Measurements from ENCODE around the gene VWA3B.

The VWA3B gene

GRCh38 chr2:98324181-98324580, 237.2 kb downstream of the VWA3B start:
- DNase-seq (ENCODE audit: low read depth in 3 of 3, low spot score in 1 of 3) = no peak

DNA sequence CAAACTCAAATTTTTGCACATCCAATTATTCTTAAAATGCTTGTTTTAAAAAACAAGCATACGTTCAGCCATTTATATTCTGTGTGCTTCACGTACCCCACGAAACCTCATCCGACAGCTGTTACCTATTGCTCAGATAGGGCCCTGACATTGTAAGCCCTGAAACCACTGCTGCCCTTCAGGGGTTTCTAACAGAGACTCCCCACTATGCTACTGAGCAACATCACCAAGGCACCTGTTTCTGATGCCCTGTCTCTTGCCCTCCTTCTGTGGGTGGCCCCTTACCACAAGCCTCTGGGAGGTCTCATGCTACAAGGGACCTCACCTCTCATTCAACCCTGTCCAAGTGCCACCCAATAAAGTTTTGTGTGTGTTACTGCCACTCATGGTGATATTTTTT, 240.8 kb downstream of the VWA3B start:
- no peak for DNase-seq (ENCODE audit: low read depth in 3 of 3, low spot score in 1 of 3)

- no peak for DNase-seq (ENCODE audit: low read depth in 3 of 3, low spot score in 1 of 3)
Observed at GRCh38 chr2:98329549-98329948, 242.6 kb downstream of the VWA3B start.

DNA sequence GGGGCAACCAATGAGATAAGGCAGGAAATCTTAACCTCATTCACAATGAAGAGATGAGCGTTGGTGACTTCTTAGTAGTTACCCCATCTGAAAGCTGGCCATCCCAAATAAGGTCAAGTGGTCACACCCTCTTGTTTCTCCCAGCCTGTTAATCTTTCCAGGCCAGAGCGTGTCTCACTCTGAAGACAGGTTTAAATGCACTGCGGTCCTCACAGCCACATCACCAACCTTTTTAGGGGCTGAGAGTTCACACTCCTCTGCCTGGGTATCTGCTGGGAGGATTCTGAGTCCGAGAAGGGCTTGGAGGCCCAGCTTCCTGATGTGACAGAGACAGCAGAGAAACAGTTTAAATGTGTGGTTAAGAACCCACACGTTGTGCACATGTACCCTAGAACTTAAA, 246.0 kb downstream of the VWA3B start:
- no peak for DNase-seq (ENCODE audit: low read depth in 3 of 3, low spot score in 1 of 3)

DNA sequence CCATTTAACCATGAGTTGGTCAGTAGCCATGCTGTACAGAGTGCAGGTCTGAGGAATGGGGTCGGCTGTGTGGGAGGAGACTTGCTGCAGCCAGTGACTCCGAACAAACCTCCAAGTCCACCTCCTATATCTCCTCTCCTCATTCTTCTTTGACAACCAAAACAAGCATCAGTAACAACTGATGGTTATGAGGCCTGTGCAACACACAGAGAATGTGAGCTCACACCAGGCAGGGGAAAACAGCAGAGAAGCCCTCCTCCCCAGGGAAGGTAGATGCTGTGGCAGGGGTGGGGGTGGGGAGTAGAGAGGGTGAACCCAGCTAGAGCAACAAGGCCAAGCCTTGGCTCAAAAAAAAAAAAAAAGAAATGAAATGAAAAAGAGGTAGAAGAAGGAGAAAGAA, 247.0 kb downstream of the VWA3B start:
- DNase-seq (ENCODE audit: low read depth in 3 of 3, low spot score in 1 of 3) = no peak

DNA sequence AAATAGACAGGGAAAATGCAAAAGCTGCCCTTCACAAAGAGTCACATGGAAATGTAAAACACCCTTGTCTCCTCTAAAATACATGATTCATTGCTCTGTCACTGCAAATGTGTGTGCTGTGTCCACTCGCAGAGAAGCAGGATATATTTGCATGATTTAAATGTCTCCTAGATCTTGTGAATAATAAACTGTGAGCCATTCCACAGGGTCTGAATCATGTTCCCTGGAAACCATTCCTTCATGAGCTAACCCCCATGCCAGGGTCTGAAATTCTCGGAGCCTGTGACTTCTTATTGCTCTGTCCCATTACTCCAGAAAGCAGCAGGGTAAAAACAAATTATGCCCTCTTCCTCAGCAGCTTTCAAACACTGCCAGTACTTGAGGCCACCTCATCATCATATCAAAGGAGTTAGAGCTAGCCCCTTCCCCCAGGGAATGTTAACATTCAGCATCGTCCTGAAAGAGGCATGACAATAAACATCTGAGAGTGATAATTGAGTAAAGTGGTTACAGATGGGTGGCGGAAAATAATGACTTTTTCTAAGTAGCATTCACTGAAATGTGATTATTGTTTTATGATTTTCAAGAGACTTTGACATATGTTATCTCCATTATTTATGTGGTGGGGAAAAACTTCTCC, 247.6 kb downstream of the VWA3B start:
- no peak for DNase-seq (ENCODE audit: low read depth in 3 of 3, low spot score in 1 of 3)

DNA sequence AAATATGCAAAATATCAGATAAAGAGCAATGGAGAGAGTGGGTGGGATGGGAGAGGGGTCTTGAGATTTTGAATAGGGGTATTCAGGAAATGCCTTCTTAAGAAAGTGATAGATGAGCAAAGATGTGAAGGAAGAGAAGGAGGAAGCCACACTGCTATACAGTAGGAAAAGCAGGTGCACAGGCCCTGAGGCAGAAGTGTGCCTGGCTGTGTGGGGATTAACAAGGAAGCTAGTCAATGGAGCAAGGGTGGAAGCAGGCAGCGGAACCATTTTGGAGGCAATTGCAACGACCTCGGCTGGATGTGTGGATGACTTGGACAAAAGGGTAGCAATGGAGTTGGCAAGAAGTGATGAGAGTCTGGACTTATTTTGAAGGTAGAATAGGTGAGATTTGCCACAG, 248.3 kb downstream of the VWA3B start:
- no peak for DNase-seq (ENCODE audit: low read depth in 3 of 3, low spot score in 1 of 3)

DNA sequence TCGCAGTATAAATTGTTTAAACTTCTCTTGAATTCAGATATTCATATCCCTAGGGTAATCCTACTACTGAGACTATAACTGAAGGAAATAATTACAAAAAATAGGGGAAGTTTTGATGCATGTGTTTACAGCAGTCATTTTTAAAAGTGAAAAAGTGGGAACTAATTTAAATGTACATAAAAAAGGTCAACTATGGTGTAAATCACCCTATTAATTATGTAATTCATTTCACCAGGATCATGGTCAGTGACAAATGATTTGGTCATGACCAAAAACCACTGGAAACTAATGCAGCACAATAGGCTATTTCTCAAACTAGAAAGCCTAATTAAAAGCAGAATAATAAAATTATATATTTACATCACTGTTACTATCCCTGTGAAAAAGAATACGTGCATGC, 254.3 kb downstream of the VWA3B start:
- no peak for DNase-seq (ENCODE audit: low read depth in 3 of 3, low spot score in 1 of 3)

DNA sequence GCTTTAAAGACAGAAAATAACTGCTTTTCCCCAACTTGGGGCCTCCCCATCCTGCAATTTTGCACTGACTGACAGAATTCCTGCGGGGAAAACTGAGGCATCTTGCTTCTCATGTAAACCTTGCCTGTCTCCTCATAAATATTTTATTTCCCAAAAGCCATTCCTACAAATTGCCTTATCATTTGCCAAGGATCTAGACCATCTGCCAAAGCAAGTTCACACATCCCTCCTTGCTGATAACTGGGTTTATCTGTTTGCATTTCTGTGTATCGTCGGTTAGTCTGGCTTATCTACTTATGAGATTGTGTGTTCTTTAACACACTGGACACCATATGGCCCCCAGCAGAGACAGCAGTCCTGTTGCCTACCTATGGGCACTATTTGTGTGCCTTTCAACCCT, 256.3 kb downstream of the VWA3B start:
- DNase-seq (ENCODE audit: low read depth in 3 of 3, low spot score in 1 of 3) = no peak

DNA sequence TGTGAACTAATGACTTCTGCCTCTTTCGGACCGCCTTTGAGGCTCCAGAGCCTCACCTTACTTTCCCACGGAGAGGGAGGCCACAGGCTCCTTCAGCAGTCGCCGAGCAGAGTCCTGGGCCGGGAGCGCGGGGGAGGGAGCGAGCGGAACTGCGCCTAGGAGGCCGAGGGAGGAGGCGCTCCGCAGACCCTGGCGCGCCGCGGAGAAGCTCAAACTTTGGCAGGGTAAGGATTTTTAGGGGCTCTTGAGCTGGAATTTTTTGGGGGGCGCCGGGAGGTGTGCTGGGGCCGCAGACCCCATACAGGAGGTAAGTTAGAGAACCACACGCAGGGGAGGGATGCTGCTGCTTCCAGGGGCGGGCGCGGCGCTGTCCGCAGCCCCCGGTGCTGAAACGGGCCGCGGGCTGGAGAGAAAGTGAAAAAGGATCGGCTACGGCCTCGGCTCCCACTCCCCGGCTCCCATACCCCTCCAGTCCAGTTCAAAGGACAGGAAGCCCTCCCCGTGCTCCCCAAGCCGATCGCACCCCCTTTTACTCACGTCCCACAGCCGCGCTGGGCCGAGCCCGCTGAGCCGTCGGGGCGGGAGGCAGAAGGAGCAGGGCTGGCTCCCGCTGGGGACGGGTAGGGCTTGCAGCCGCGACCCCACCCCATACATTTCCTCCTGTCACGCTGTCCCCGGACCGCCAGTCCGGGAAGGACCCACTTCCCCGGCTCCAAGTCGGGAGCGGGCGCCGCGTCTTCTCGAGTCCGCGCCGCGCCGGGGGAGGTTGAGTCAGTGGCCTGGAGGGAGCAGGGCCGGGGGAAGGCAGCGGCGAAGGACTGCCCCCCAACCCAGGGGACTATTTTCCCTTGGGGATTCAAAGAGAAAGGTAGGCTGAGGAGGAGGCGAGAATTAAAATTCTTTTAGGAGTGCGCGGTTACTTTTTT, 259.6 kb downstream of the VWA3B start, which contains the start of gene CNGA3:
Gene CNGA3, plus strand, starts transcription at position 146 of the 926 bp plus-strand sequence. CDS start 23,520 bp downstream, outside the sequence.
- DNase-seq (ENCODE audit: low read depth in 3 of 3, low spot score in 1 of 3) = no peak

DNA sequence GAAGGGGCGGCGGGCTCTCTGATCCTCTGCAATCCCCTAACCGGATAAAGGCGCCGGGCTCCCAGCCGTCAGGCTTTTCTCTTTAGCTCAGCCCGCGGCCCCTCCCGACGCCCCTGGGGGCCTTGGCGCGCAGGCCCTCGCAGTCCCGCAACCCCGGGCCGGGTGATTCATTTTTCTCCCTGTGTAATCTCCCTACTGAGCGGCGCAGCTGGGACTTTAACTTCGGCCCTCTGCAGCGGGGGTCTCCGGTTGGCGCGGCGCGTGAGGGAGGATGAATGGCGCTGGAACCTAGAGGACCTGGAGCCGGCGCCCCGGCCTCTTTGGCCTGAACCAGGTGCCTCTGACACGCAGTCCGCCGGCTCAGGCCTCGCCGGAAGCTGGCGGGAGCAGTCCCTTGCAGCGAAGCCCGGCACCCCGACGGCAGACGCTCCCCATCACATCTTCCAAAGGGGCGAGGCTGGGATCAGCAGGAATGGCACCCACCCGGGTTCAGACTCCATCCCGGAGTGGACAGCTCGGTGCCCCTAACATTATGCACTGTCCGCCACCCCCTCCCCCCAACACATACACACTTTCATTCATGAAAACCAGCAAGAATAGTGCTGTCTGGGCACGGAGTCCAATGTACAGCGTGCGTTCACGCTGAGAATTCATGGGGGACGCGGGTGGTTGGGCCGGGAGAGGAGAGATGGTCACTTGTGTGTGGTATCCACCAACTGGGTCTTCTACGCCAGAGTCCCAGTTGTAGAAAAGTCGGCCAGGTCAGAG, 260.5 kb downstream of the VWA3B start:
- DNase-seq (ENCODE audit: low read depth in 3 of 3, low spot score in 1 of 3) = no peak

GRCh38 chr2:98348066-98348561, 261.1 kb downstream of the VWA3B start:
- DNase-seq (ENCODE audit: low read depth in 3 of 3, low spot score in 1 of 3) = no peak

- DNase-seq (ENCODE audit: low read depth in 3 of 3, low spot score in 1 of 3) = no peak
Observed at GRCh38 chr2:98350411-98350810, 263.4 kb downstream of the VWA3B start.

GRCh38 chr2:98355881-98356280, 268.9 kb downstream of the VWA3B start:
- no peak for DNase-seq (ENCODE audit: low read depth in 3 of 3, low spot score in 1 of 3)

DNA sequence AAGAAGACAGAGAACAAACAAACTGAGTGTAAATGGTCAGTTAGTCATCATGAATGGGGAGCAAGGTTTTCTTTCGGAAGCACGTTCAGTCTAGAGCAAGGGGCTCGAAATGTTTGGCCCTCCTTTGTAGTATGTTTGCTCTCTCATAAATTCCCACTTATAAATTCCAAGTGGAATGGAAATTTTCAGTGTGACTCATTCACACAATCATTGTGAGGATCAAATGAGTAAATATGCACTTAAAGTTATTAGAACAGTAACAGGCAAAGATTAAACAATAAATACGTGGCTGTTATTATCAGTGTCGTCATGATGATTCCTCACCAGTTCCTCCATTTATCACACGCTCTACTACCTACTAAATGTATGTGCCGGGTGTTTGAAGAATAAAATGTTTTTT, 269.8 kb downstream of the VWA3B start:
- no peak for DNase-seq (ENCODE audit: low read depth in 3 of 3, low spot score in 1 of 3)

- DNase-seq (ENCODE audit: low read depth in 3 of 3, low spot score in 1 of 3) = no peak
Observed at GRCh38 chr2:98357849-98358248, 270.9 kb downstream of the VWA3B start.

GRCh38 chr2:98359986-98360385, 273.0 kb downstream of the VWA3B start:
- DNase-seq (ENCODE audit: low read depth in 3 of 3, low spot score in 1 of 3) = no peak

Measured in stimulated activated CD4-positive, alpha-beta T cell treated with anti-CD3 and anti-CD28 coated beads, TNF-alpha, amount 100 ng/mL, for 1 hour (primary cell).